ENCODE results near the gene C2CD4C.

The C2CD4C gene

DNA sequence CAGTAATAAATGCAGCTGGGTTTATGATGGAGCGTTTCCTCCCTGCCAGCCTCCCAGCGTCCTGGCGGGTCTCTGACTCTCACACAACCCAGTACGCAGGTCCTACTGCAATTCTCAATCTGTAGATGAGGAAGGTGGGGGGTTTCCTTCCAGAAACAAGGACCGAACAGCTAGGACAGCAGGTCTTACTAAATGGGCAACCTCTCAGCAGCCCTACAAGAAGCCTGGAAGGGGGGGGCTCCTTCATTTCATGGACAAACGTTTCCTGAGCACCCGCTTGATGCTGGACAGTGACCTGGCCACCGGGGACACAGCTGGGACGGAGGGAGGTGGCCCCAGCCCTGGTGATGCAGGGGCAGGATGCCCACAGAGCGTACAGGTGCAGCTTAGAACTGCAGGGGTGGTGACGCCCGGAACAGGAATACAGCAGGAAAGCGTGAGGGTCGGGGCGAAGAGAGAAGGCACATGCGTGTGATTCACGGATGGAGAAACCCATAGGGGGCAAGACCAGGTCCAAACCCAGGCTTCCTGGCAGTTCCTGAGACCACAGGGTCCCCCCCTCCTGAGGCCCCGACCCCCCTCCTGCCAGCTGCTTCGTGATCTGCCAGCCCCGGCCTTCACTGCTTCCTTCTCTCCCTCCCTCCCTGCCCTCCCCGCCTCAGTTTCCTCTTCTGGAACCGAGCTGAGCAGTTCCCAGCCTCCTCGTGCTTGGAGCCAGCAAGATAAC, 732 bp upstream of the C2CD4C start:
- TF ChIP-seq, protein P1, sequence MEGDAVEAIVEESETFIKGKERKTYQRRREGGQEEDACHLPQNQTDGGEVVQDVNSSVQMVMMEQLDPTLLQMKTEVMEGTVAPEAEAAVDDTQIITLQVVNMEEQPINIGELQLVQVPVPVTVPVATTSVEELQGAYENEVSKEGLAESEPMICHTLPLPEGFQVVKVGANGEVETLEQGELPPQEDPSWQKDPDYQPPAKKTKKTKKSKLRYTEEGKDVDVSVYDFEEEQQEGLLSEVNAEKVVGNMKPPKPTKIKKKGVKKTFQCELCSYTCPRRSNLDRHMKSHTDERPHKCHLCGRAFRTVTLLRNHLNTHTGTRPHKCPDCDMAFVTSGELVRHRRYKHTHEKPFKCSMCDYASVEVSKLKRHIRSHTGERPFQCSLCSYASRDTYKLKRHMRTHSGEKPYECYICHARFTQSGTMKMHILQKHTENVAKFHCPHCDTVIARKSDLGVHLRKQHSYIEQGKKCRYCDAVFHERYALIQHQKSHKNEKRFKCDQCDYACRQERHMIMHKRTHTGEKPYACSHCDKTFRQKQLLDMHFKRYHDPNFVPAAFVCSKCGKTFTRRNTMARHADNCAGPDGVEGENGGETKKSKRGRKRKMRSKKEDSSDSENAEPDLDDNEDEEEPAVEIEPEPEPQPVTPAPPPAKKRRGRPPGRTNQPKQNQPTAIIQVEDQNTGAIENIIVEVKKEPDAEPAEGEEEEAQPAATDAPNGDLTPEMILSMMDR (conservative IDR thresholded peaks at IDR 0.05): no peak

DNA sequence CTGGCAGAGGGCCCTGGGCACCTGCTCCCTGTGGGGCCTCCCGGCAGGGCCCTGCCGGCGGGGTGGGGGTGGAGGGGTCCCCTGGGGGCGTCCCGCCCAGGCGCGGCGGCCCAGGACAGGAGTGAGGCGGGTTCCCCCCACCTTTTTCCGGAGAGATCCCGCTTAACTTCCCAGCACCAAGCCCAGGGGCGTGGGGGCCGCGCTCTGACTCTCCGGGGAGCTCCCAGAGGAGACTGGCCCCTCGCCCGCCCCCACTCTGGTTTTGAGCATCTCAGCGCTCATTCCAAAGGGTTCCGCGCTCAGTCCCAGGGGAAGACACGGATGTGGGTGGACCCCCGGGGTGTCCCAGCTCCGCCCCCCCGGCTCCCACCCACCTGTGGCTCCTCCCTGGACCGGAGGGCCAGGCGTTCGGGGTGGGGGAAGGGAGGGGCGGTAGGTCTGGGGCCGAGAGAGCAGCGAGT, 476 bp downstream of the C2CD4C start:
- H3K27ac ChIP-seq: peak overlapping the region; percentile 56; the same call in 1 of the 2 replicates
- TF ChIP-seq, protein P1 (conservative IDR thresholded peaks at IDR 0.05): no peak

More for the DNA sequence above, 732 bp upstream of the C2CD4C start:
- H3K27ac ChIP-seq: peak overlapping the region; percentile 56; the same call in 1 of the 2 replicates

DNA sequence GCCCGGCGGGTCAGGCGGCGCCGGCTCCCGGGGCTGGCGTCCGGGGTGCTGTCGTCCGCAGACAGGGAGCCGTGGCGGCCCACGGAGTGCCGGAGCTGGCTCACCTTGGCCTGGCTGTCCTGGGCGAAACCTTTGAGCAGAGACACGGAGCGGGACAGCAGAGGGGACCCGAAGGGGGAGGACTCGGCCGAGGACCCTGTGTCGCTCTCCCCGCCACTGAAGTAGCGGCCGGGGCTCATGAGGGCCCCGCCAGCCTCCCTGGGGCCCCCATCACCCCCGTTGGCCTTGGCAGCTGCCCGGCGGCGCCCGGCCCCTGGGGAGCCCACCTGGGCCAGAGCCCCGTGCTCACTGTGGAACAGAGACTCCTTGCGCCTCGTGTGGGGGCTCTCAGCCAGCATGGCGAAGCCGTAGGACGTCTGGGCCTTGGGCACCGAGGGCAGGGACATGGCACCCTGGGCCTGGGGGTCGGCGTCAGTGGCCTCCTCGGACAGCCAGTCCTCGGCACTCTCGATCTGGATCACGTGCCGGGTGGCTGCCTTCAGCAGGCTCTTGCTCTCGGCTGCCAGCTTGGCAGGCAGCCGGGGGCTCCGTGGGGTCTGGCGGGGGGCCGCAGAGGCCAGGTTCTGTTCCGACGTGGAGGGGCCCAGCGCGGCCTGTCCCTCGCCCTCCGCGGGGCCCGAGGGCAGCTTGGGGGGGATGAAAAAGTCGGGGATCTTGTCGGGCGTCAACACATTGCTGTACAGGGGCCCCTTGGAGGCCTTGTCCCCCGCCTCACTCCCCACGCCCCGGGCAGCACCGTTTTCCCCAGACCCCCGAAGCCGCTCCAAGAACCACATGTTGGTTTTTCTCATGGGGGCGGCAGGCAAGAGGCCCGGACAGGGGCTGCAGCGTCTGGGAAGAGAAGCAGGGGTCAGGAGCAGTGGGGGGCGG, 1.2 kb downstream of the C2CD4C start:
- TF ChIP-seq, protein P1 (conservative IDR thresholded peaks at IDR 0.05): no peak
- peak overlapping the region; percentile 56; the same call in 1 of the 2 replicates for H3K27ac ChIP-seq

DNA sequence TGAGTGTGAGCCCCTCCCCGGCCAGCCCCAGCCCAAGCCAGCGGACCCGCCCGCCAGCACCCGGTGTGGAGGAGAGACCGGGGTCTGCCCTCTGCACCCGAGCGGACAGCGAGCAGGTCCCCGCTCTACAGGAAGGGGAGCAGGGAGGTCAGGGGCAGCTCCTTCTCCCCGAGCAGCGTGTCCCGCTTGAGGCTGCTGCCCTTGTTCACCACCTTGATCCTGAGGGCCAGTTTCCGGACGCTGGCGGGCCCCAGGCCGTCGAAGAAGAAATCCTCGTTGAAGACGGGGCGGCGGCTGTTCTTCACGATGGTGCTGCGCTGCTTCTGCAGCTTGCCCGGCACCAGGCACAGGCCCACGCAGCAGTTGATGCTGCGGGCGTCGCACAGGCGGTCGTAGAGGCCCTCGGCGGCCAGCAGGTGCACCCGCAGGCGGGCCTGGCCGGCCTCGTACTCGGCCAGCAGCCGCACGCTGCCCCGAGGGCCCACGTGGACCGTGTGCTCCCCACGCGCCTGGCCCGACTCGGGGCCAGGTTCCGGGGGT, 1.9 kb downstream of the C2CD4C start:
- no peak overlapping the region for H3K27ac ChIP-seq
- TF ChIP-seq, protein P1 (conservative IDR thresholded peaks at IDR 0.05): no peak

DNA sequence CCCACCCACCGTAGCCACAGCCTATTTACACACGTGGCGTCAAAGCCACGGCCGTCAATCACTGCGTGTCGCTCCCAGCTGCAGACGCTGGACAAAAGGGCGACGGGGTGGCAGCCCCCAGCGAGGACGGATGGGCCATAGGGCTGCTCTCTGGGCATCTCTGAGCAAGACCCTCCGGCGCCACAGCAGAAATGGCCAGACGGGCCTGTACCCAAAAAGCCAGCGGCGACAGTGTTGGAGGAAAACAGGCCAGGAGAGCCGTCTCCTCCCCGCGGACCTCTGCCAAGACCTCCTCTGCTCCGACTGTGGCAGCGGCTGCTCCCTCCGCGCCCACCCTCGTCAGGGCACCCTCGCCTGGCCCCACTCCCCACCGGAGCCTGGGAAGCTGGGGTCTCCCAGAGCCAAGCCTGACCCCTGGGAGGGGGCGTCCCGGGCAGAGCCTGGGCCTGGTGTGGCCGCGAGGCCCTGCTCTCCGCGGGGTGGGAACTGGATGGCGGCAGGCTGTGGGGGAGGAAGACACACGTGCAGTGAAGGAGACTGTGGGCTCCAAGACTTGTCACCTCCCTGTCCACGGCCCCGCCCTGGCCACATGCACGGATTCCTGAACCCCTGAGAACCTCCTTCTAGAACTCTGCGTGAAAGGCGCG, 2.7 kb downstream of the C2CD4C start:
- H3K27ac ChIP-seq: no peak overlapping the region
- TF ChIP-seq, protein P1 (conservative IDR thresholded peaks at IDR 0.05): no peak

DNA sequence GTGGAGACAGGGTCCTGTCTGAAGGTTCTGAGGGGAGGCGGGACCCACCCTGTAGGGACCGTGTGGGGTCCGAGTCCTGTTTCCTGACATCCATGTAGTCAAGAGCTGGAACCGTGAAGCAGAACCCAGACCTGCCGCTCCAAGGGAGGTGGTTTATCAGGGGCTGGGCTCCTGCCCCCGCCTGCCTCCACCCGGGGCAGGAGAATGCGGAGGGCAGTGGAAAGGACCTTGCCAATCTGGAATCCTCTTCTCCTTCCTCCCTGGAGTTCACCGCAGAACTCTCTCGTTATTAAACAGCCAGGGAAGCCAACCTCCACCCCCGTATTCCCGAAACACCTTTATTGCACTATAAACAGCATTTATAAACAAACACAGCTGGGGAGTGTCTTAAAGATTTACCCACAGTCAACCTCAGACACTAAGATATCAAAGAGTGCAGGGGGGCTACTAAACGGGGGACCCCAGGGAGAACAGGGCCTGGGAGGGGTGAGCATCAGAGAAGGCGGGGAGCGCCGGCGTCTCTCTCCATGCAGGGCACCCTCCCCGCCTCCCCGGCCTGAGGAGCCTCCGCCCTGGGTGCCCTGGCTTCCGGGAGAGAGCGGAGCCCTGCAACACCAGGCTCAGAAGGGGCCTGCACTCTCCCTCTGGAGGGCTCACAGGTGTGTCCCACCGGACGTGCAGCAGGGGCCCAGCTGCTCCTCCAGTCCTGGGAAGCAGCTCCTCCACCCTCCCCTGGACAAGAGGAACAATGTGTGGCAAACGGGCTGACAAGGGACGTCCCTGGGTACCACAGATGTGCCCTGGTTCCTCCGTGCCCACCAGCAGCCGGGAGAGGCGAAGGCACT, 3.6 kb downstream of the C2CD4C start:
- TF ChIP-seq, protein P1 (conservative IDR thresholded peaks at IDR 0.05): no peak
- peak overlapping the region; percentile 22 for H3K27ac ChIP-seq
